ENCODE data around the gene PTPRK.

GRCh38 chr6:128389820-128390534 is 130.4 kb downstream of the PTPRK start:
- TF ChIP-seq, protein P1, sequence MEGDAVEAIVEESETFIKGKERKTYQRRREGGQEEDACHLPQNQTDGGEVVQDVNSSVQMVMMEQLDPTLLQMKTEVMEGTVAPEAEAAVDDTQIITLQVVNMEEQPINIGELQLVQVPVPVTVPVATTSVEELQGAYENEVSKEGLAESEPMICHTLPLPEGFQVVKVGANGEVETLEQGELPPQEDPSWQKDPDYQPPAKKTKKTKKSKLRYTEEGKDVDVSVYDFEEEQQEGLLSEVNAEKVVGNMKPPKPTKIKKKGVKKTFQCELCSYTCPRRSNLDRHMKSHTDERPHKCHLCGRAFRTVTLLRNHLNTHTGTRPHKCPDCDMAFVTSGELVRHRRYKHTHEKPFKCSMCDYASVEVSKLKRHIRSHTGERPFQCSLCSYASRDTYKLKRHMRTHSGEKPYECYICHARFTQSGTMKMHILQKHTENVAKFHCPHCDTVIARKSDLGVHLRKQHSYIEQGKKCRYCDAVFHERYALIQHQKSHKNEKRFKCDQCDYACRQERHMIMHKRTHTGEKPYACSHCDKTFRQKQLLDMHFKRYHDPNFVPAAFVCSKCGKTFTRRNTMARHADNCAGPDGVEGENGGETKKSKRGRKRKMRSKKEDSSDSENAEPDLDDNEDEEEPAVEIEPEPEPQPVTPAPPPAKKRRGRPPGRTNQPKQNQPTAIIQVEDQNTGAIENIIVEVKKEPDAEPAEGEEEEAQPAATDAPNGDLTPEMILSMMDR (IDR thresholded peaks at IDR 0.05) = no peak
- TF ChIP-seq POLR2A (IDR thresholded peaks at IDR 0.05) = no peak

All from sigmoid colon (tissue), 3 donors.